GM21528 (cell line): ENCODE measurements around the gene MYCL.
A peak's percentile ranks its signal among the peaks of the same experiment; 100 is the strongest.
"Not testable (repeated sequence)": the region's sequence is repeated elsewhere in the genome, so short reads cannot be mapped to it uniquely, and the experiment has no call there.

Source experiments
- ATAC-seq: cut with Tn5 transposase; IDR thresholded peaks from one replicate; pipeline ENCODE4 v1.9.1; 2021; ENCODE audit warnings: mild to moderate bottlenecking, moderate library complexity; ENCODE audit not compliant: unreplicated experiment, low FRiP score

MYCL gene

DNA sequence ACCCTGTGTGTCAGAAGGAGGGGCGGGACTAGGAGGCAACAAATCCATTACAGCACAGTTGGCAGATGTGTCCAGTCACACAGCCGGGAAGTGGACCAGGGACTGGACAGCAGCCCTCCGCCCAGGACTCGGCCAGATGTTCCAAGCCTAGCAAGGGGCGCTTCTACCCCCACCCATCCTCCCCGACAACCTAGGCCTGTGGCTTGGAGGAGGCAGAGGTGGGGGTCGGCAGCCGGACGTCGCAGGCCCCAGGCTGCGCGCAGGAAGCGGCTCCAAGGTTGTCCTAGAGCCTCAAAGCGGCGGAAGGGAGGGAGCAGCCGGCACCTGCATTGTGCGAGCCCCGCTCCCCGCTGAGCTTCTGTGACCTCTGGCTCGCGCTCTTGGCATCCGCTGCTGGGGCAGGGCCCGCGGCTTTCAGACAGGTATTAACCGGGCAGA, 20.6 kb upstream of the MYCL start:
- ATAC-seq = no peak

- no peak for ATAC-seq
Observed at GRCh38 chr1:39919545-39919944, 17.8 kb upstream of the MYCL start.

- ATAC-seq = no peak
Observed at GRCh38 chr1:39917825-39918224, 16.1 kb upstream of the MYCL start.

GRCh38 chr1:39915499-39916129, 13.9 kb upstream of the MYCL start:
- no peak for ATAC-seq

DNA sequence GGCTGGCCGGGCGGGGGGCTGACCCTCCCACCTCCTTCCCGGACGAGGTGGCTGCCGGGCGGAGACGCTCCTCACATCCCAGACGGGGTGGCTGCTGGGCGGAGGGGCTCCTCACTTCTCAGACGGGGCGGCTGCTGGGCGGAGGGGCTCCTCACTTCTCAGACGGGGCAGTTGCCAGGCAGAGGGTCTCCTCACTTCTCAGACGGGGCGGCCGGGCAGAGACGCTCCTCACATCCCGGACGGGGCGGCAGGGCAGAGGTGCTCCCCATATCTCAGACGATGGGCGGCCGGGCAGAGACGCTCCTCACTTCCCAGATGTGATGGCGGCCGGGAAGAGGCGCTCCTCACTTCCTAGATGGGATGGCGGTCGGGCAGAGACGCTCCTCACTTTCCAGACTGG, 11.4 kb upstream of the MYCL start:
- not testable (repeated sequence) for ATAC-seq

GRCh38 chr1:39910263-39910662, 8.5 kb upstream of the MYCL start:
- ATAC-seq = no peak

DNA sequence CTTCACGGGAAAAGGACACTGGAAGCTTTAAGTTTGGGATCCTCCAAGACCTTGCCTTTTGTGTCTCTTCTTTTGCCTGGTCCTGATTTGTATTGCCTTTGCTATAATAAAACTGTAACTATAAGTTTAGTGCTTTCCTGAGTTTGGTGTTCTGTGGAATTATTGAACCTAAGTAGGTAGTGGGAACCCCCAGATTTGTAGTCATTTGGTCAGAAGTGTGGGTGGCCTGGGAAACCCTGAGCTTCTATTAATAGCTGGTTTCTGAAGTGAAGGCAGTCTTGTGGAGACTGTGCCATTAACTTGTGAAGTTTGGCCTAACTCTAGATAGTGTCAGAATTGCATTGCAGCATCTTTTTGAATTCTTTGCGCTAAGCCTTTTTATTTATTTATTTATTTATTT, 6.8 kb upstream of the MYCL start:
- no peak for ATAC-seq

- ATAC-seq = no peak
Observed at GRCh38 chr1:39907528-39908453, 6.1 kb upstream of the MYCL start.

DNA sequence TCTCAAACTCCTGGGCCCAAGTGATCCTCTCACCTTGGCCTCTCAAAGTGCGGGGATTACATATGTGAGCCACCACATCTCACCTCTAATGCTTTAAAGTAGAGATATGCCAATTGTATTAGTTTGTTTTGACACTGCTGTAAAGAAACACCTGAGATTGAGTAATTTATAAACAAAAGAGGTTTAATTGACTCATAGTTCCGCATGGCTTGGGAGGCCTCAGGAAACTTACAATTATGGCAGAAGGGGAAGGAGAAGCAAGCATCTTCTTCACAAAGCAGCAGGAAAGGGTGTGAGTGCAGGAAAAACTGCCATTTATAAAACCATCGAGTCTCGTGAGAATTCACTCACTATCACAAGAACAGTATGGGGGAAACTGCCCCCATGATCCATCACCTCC, 3.5 kb upstream of the MYCL start:
- ATAC-seq = no peak

DNA sequence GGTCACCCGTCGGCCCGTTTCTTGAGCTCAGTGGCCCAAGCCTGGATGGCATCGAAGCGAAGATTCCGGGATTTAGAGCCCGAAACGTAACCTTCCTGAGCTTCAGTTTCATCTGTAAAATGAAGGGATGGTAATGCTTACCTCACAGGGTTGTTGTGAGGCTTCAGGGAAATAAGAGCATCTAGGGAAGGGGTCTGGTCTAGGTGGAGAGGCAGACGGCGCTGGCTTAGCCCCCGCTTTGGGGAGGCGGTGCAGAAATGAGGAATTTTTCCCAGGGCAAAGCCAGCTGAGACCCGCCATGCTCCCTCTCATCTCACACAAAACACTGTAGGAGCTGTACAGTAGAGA, 717 bp upstream of the MYCL start:
- peak; percentile 9 for ATAC-seq

DNA sequence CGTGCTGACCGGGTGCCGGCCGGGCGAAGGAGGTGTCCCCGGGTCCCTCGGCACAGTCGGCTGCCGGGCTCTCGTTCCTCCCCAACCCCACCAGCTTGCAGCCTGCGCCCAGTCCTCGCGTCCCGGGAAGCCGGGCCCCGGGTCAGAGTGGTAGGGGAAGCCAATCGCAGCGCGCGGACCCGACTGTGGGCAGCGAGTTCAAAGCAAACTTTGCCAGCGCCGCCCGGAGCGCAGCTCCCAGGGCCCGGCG, 328 bp downstream of the MYCL start:
- ATAC-seq = no peak

DNA sequence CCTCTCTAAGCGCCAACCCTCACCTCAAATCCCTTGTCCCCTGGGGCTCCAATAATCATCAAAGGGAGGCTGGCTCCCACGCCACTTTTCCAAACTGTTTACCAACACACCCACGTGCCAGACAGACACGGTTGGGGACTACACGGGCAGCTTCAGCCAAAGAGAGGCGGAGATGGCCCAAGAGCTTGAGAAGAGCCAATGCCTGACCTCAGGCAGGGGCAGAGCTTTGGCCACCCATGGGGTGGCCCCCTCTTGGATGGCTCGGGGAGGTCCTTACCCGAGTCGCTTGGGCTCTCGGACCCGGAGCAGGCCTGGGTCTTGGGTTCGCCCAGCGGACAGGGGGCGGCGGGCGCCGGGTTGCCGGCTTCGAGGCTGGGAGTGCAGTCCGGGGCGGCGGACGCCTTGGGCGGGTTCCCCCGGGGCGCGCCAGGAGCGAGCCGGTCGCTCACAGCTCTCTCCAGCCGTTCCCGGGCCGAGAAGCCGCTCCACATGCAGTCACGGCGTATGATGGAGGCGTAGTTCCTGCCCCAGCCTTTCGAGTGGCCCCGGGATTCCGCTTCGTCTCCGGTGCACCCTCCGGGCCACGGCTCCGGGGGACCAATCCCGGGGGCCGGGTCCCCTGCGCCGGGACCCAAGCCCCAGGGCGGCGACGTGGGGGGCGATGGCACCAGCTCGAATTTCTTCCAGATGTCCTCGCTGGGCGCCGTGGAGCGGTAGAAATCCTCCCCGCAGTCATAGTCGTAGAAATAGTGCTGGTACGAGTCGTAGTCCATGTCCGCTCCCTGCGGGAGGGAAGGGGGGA, 854 bp downstream of the MYCL start:
- ATAC-seq = peak; percentile 4

GRCh38 chr1:39899611-39900538, 1.8 kb downstream of the MYCL start:
- no peak for ATAC-seq

GRCh38 chr1:39898648-39899603, 2.8 kb downstream of the MYCL start:
- ATAC-seq = no peak

DNA sequence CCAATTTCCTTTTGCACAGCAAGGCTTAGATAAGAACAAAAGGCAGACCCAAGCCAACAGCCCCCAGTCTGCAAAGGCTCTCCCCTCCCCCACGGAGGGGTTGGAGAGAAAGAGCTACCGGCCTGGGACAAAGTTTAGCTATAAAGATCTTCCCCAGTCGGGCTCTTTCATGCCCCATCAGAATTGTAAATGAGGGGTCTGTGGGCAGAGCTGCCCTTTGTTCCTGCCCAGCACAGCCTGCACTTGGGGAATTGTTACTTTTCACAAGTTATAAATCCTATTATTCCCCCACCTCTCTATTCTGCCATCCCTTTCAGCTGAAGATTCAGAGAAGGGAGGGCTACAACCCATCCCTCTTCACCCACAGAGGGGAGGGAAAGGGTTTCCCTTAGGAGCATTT, 3.5 kb downstream of the MYCL start:
- ATAC-seq = no peak

DNA sequence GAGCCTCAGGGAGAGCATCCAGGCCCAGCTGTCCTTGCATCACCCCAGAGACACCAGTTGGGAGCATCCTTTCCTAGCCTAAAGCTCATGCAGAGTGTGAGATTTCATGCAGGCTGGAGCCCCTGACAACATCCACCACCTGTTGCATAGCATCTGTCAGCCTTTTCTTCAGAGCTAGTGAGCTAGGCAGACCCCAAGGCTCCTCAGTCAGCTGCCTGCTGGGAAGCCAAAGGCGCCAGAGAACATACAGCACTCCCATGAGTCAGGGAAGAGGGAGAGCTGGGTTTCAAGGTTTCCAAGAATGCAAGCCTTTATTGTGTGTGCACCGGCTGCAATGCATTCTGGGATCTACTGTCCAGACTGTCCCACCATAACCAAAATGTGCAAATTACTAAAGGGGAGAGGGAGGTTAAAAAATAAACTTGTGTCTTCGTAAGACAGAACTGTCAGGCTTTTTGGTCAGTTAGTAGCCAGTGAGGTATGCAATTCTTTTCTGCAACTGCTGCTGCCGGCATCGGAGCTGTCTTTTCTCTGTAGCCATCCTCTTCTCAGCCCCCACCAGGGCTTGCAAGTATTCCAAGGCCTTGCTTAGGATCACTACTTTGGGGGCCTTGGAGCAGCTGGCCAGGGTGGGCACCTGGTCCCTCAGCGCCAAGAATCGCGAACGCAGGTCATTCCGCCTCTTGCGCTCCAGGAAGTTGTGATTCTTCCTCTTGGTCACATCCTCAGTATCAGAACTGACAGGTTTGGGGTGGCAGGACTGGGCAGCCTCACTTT, 4.6 kb downstream of the MYCL start:
- ATAC-seq = no peak

GRCh38 chr1:39895731-39896480, 5.8 kb downstream of the MYCL start:
- ATAC-seq = no peak
